ENCODE data around the gene PCNX4.

DNA sequence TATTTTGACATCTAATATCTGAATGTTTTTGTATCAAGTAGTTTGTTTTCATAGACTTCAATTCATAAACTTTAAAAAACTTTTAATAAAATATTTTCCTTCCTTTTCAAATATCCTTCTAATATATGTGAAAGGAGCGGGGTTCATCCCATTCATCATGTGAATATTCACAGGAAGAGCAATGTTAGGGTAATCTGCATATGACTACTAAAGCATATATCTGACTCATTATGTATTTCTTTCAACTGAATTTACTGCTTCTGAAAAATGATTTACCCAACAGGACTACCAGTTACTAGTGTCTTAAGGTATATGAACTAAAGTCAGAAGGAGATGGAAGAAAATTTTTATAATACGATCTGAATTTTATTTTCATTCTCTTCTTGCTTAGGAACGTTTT, 43.0 kb downstream of the PCNX4 start:
- no peak for TF ChIP-seq POLR2AphosphoS5 (IDR thresholded peaks at IDR 0.05)
- no peak for TF ChIP-seq CTCF (IDR thresholded peaks at IDR 0.05)
- TF ChIP-seq EP300 (IDR thresholded peaks at IDR 0.05), result no peak
- no peak for TF ChIP-seq POLR2A (IDR thresholded peaks at IDR 0.05)
